IPS DF 6.9 (cell line): ENCODE data around the gene RAPGEF1.

Experiments
- DNase-seq: peaks from one replicate; pipeline ENCODE4 v3.0.0-alpha.2; 2013; ENCODE audit warnings: low read depth, low spot score
- H3K27ac ChIP-seq: one replicate; pipeline ENCODE4 v1.5.1; 2013; ENCODE audit warnings: low read length, control low read depth
- H3K27me3 ChIP-seq: 2 replicates; pipeline ENCODE4 v1.6.1; 2013; ENCODE audit warnings: mild to moderate bottlenecking, low read length; ENCODE audit not compliant: control insufficient read depth, insufficient read depth
- H3K36me3 ChIP-seq: 2 replicates; pipeline ENCODE4 v1.6.1; 2013; ENCODE audit warnings: low read length; ENCODE audit not compliant: control insufficient read depth, insufficient read depth
- H3K4me1 ChIP-seq: 2 replicates; pipeline ENCODE4 v1.6.1; 2013; ENCODE audit warnings: low read length; ENCODE audit not compliant: control insufficient read depth, insufficient read depth
- H3K4me3 ChIP-seq: 2 replicates; pipeline ENCODE4 v1.5.1; 2013; ENCODE audit warnings: mild to moderate bottlenecking, low read length
- H3K9me3 ChIP-seq: 2 replicates; pipeline ENCODE4 v1.6.1; 2013; ENCODE audit warnings: low read length, inconsistent platforms; ENCODE audit not compliant: control insufficient read depth, insufficient read depth
- WGBS: extraction: QIAGEN DNeasy Blood & Tissue Kit; methylation state at CpG from one replicate; pipeline ENCODE4 v1.1.7; 2013; ENCODE audit warnings: mixed read lengths, missing lambda C conversion rate; ENCODE audit not compliant: insufficient read length, insufficient coverage; 5-methylcytosine and 5-hydroxymethylcytosine counted together

RAPGEF1 gene

GRCh38 chr9:131651160-131651559 lies 88.7 kb downstream of the RAPGEF1 start:
- Histone ChIP-seq H3K27ac (no peak overlapping the region), H3K27me3 (no peaks in the 10 kb centered on the region), H3K4me1 (peaks cover 5% of the 10 kb centered on the region; the same call in 1 of the 2 replicates), H3K4me3 (no peak overlapping the region), H3K9me3 (no peaks in the 10 kb centered on the region), H3K36me3 (no peaks in the 10 kb centered on the region)
- no peak for DNase-seq
- no CpG with 5 or more reads among the region's 2 CpGs for WGBS

GRCh38 chr9:131650254-131650653 lies 89.6 kb downstream of the RAPGEF1 start:
- no peak overlapping the region for H3K27ac ChIP-seq
- WGBS, result no CpG with 5 or more reads among the region's 4 CpGs
- no peaks in the 10 kb centered on the region for H3K27me3 ChIP-seq
- H3K4me3 ChIP-seq, result no peak overlapping the region
- H3K4me1 ChIP-seq, result peaks cover 4% of the 10 kb centered on the region; the same call in 1 of the 2 replicates
- no peak for DNase-seq
- no peaks in the 10 kb centered on the region for H3K9me3 ChIP-seq
- 0 out of 2 replicates have a peak, but pooled peaks cover 2% of the 10 kb centered on the region for H3K36me3 ChIP-seq

GRCh38 chr9:131649646-131650045 lies 90.2 kb downstream of the RAPGEF1 start:
- no CpG with 5 or more reads among the region's 6 CpGs for WGBS
- H3K27me3 ChIP-seq, result no peaks in the 10 kb centered on the region
- no peaks in the 10 kb centered on the region; the same call in 1 of the 2 replicates for H3K4me1 ChIP-seq
- no peak for DNase-seq
- 0 out of 2 replicates have a peak, but pooled peaks cover 2% of the 10 kb centered on the region for H3K36me3 ChIP-seq
- H3K9me3 ChIP-seq, result no peaks in the 10 kb centered on the region
- no peak overlapping the region for H3K4me3 ChIP-seq
- no peak overlapping the region for H3K27ac ChIP-seq

GRCh38 chr9:131645078-131645776 lies 94.6 kb downstream of the RAPGEF1 start:
- no CpG with 5 or more reads among the region's 13 CpGs for WGBS

GRCh38 chr9:131642496-131643083 lies 97.3 kb downstream of the RAPGEF1 start:
- DNase-seq, result no peak
- H3K27me3 ChIP-seq, result no peaks in the 10 kb centered on the region
- H3K4me3 ChIP-seq, result no peak overlapping the region
- no peaks in the 10 kb centered on the region for H3K9me3 ChIP-seq
- H3K4me1 ChIP-seq, result peaks cover 3% of the 10 kb centered on the region; the same call in 1 of the 2 replicates
- H3K27ac ChIP-seq, result no peak overlapping the region
- no CpG with 5 or more reads among the region's 13 CpGs for WGBS
- 0 out of 2 replicates have a peak, but pooled peaks cover 5% of the 10 kb centered on the region for H3K36me3 ChIP-seq

More at GRCh38 chr9:131645078-131645776, 94.6 kb downstream of the RAPGEF1 start:
- H3K9me3 ChIP-seq, result no peaks in the 10 kb centered on the region
- DNase-seq, result no peak
- H3K4me1 ChIP-seq, result peaks cover 3% of the 10 kb centered on the region; the same call in 1 of the 2 replicates
- H3K4me3 ChIP-seq, result no peak overlapping the region
- H3K27me3 ChIP-seq, result no peaks in the 10 kb centered on the region
- H3K36me3 ChIP-seq, result 0 out of 2 replicates have a peak, but pooled peaks cover 2% of the 10 kb centered on the region
- H3K27ac ChIP-seq, result no peak overlapping the region

- no peak overlapping the region for H3K4me3 ChIP-seq
- WGBS, result no CpG with 5 or more reads among the region's 18 CpGs
- H3K9me3 ChIP-seq, result no peaks in the 10 kb centered on the region
- peaks cover 3% of the 10 kb centered on the region; the same call in 1 of the 2 replicates for H3K4me1 ChIP-seq
- no peak overlapping the region for H3K27ac ChIP-seq
- no peaks in the 10 kb centered on the region for H3K27me3 ChIP-seq
- no peak for DNase-seq
- H3K36me3 ChIP-seq, result 0 out of 2 replicates have a peak, but pooled peaks cover 5% of the 10 kb centered on the region
Observed at GRCh38 chr9:131641618-131642495, 98.0 kb downstream of the RAPGEF1 start.

GRCh38 chr9:131640438-131641137 lies 99.3 kb downstream of the RAPGEF1 start:
- Histone ChIP-seq H3K27me3 (no peaks in the 10 kb centered on the region), H3K4me1 (peaks cover 3% of the 10 kb centered on the region), H3K36me3 (0 out of 2 replicates have a peak, but pooled peaks cover 5% of the 10 kb centered on the region), H3K27ac (no peak overlapping the region), H3K4me3 (no peak overlapping the region), H3K9me3 (no peaks in the 10 kb centered on the region)
- WGBS, result no CpG with 5 or more reads among the region's 11 CpGs
- DNase-seq, result no peak

- Histone ChIP-seq H3K4me3 (no peak overlapping the region), H3K9me3 (no peaks in the 10 kb centered on the region), H3K27me3 (no peaks in the 10 kb centered on the region), H3K27ac (no peak overlapping the region), H3K4me1 (peaks cover 5% of the 10 kb centered on the region), H3K36me3 (0 out of 2 replicates have a peak, but pooled peaks cover 3% of the 10 kb centered on the region)
- WGBS, result no CpG with 5 or more reads among the region's 9 CpGs
- no peak for DNase-seq
Observed at GRCh38 chr9:131639769-131640437, 100.0 kb downstream of the RAPGEF1 start.

GRCh38 chr9:131636593-131636992 lies 103.3 kb downstream of the RAPGEF1 start:
- Histone ChIP-seq H3K4me1 (peaks cover 5% of the 10 kb centered on the region), H3K9me3 (no peaks in the 10 kb centered on the region), H3K27ac (no peak overlapping the region), H3K27me3 (no peaks in the 10 kb centered on the region), H3K4me3 (no peak overlapping the region), H3K36me3 (0 out of 2 replicates have a peak, but pooled peaks cover 3% of the 10 kb centered on the region)
- WGBS, result no CpG with 5 or more reads among the region's 6 CpGs
- DNase-seq, result no peak
